Fibroblast of mammary gland (primary cell): ENCODE data around the gene SFRP5.

Experiments used
- DNase-seq: peaks from one replicate; pipeline ENCODE4 v3.0.0-alpha.2; 2010; ENCODE audit warnings: low read depth
- H3K4me3 ChIP-seq: 2 replicates; pipeline ENCODE4 v1.5.1; 2011; ENCODE audit warnings: low read depth, mild to moderate bottlenecking, low read length, moderate library complexity; ENCODE audit not compliant: control insufficient read depth
- CTCF ChIP-seq: conservative IDR thresholded peaks from 2 replicates; pipeline ENCODE4 v1.5.1; 2011; ENCODE audit warnings: low read depth, low read length, inconsistent platforms; ENCODE audit not compliant: control insufficient read depth, insufficient read depth

The SFRP5 gene

GRCh38 chr10:97732052-97732359 lies 39.8 kb downstream of the SFRP5 start:
- TF ChIP-seq CTCF, result no peak
- no peak for DNase-seq
- H3K4me3 ChIP-seq, result no peak overlapping the region

DNA sequence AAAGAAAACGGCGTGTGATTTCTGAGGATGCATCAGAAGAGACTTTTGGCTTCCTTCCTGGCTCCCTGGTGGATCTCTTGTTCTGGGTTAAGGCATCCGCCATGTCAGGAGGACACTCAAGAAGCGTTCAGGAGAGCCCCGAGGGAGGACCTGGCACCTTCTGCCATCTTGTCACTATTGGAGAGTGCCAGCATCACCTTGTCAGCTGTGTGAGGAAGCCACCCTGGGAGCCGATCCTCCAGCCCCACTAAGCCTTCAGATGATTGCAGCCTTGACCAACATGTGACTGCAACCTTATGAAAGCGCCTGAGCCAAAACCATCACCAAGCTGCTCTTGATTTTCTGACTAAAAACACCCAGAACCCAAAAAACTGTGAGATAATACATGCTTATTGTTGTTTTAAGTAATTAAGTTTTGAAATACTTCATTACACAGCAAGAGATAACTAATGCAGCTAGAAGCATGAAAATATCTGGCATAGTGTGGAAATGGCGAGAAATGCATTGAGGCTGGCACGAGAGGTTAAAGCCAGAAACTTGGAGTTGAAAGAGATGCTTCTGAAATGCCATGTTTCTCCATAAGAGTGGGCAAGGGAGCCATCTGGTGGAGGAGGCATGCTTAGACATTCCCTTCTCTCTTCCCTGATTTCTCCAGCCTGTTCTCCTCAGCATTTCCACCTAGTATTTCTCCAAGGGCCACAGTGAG lies 40.3 kb downstream of the SFRP5 start:
- DNase-seq, result peak; percentile 79
- no peak overlapping the region for H3K4me3 ChIP-seq
- TF ChIP-seq CTCF, result peak; percentile 95

DNA sequence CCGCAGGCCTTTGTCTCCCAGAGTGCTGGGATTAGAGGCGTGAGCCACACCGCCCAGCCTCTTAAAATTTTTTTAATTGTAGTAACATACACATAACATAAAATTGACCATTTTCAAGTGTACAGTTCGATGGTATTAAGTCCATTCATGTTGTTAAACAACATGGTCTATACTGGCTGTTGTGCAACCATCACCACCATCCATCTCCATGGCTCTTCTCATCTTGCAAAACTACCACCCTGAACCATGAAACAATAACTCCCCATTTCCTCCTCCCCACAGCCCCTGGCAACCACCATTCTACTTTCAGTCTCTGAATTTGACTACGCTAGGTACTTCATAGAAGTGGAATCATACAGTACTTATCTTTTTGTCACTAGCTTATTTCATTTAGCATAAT lies 42.8 kb downstream of the SFRP5 start:
- no peak for TF ChIP-seq CTCF
- no peak for DNase-seq

DNA sequence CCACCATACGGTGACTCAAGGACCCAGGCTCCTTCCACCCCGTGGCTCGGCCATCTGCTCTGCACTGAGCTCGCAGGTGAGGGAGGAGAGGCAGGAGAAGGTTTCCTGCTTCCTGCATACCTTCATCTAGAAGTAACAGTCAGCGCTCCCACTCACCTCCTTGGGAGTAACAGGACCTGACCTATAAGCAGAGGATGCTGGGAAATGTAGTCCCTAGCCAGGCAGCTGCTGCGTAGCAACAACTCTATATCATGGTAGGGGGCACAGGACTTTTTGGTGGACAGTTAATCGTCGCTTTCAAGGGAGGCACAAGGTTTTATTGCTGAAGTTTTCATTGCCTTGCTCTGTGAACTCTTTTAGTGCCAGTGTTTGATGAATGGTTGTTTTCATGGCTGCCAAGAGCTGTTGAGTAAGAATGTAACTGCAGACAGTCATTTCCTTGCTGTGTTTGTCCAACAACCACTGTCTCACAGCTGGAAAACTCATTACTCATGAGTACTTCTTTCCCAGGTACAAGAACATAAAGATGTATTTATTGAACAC lies 45.1 kb downstream of the SFRP5 start:
- no peak overlapping the region for H3K4me3 ChIP-seq
- DNase-seq, result peak; percentile 92
- TF ChIP-seq CTCF, result no peak

More for the DNA sequence above, 42.8 kb downstream of the SFRP5 start:
- no peak overlapping the region for H3K4me3 ChIP-seq

- no peak for TF ChIP-seq CTCF
- peak; percentile 87 for DNase-seq
- H3K4me3 ChIP-seq, result no peak overlapping the region
Observed at GRCh38 chr10:97724341-97724941, 47.4 kb downstream of the SFRP5 start.

GRCh38 chr10:97723001-97723400 lies 48.8 kb downstream of the SFRP5 start:
- no peak overlapping the region for H3K4me3 ChIP-seq
- DNase-seq, result no peak
- no peak for TF ChIP-seq CTCF
